HG03457 (cell line): ENCODE data around the gene CDT1.
A peak's percentile ranks its signal among the peaks of the same experiment; 100 is the strongest.

Experiments
- ATAC-seq: cut with Tn5 transposase; IDR thresholded peaks from one replicate; pipeline ENCODE4 v1.9.1; 2021; ENCODE audit warnings: moderate number of reproducible peaks; ENCODE audit not compliant: unreplicated experiment

Gene CDT1

GRCh38 chr16:88804173-88804551, 573 bp downstream of the CDT1 start:
- ATAC-seq: no peak

GRCh38 chr16:88804552-88805339, 1.2 kb downstream of the CDT1 start:
- ATAC-seq: no peak

GRCh38 chr16:88805340-88805715, 1.7 kb downstream of the CDT1 start:
- no peak for ATAC-seq

- ATAC-seq: no peak
These were observed 2.4 kb downstream of the CDT1 start for GRCh38 chr16:88805887-88806393.

- no peak for ATAC-seq
These were observed 3.0 kb downstream of the CDT1 start for GRCh38 chr16:88806491-88807111.

GRCh38 chr16:88807142-88807625, 3.6 kb downstream of the CDT1 start:
- ATAC-seq: no peak

- ATAC-seq: no peak
These were observed 4.3 kb downstream of the CDT1 start for GRCh38 chr16:88807626-88808453.

GRCh38 chr16:88809068-88809675, 5.6 kb downstream of the CDT1 start:
- ATAC-seq: no peak

- ATAC-seq: no peak
These were observed 6.1 kb downstream of the CDT1 start for GRCh38 chr16:88809676-88810165.

- no peak for ATAC-seq
These were observed 6.8 kb downstream of the CDT1 start for GRCh38 chr16:88810166-88810911.

GRCh38 chr16:88810912-88811768, 7.6 kb downstream of the CDT1 start:
- ATAC-seq: peak; percentile 34

- peak; percentile 42 for ATAC-seq
These were observed 8.4 kb downstream of the CDT1 start, which contains the start of gene APRT for GRCh38 chr16:88811769-88812512. TSS of gene APRT (minus strand) at chr16:88811928. CDS start at chr16:88811899, 29 bp downstream.

- ATAC-seq: no peak
These were observed 9.1 kb downstream of the CDT1 start for GRCh38 chr16:88812513-88813268.

- no peak for ATAC-seq
These were observed 9.9 kb downstream of the CDT1 start for GRCh38 chr16:88813269-88814143.

- no peak for ATAC-seq
These were observed 10.5 kb downstream of the CDT1 start for GRCh38 chr16:88814144-88814502.

- ATAC-seq: no peak
These were observed 11.6 kb downstream of the CDT1 start for GRCh38 chr16:88815227-88815626.
